ENCODE data around the gene MAGEB2. TPM values are rescaled to one million over a fixed set of nuclear protein-coding genes. Genes with fewer than 3 reads are reported as not detected.

Gene MAGEB2, protein sequence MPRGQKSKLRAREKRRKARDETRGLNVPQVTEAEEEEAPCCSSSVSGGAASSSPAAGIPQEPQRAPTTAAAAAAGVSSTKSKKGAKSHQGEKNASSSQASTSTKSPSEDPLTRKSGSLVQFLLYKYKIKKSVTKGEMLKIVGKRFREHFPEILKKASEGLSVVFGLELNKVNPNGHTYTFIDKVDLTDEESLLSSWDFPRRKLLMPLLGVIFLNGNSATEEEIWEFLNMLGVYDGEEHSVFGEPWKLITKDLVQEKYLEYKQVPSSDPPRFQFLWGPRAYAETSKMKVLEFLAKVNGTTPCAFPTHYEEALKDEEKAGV
- not detected in 2 replicates for total RNA-seq (2013; cell fraction: nucleolus; rRNA removed)
- not detected in 2 replicates for total RNA-seq (2014; rRNA removed)
- not detected in 2 replicates for total RNA-seq (2014; rRNA removed; fragmentation: Illumina TruSeq; extraction: Trizol)
- total RNA-seq (2021), result not detected in 2 replicates
- polyA plus RNA-seq (2011; ENCODE audit: low read depth), result not detected
- not detected in 2 replicates for polyA plus RNA-seq (2011; rRNA removed)
- not detected in 2 replicates for polyA plus RNA-seq (2011; cell fraction: cytosol; rRNA removed)
- polyA plus RNA-seq (2011; cell fraction: nucleus; rRNA removed), result not detected in 2 replicates
- not detected in 2 replicates for polyA plus RNA-seq (2012)
- polyA plus RNA-seq (2014; fragmentation: Illumina TruSeq; extraction: Trizol), result not detected in 2 replicates
- not detected for polyA plus RNA-seq (2014; fragmentation: Nextera tagmentation; extraction: Ambion mirVana)
- not detected in 2 replicates for polyA plus RNA-seq (2014; rRNA removed)
- not detected for polyA plus RNA-seq (2016; fragmentation: Nextera tagmentation; extraction: Ambion mirVana)
- polyA minus RNA-seq (2011; rRNA and poly(A)+ RNA removed), result not detected in 2 replicates
- polyA minus RNA-seq (2011; cell fraction: cytosol; rRNA and poly(A)+ RNA removed), result not detected in 2 replicates
- not detected in 2 replicates for polyA minus RNA-seq (2011; cell fraction: nucleus; rRNA and poly(A)+ RNA removed)
- Bru-seq, nascent RNA, result not detected
- BruChase-seq, experiment 1, labeled RNA remaining after a 6-hour chase, result not detected
- BruChase-seq, experiment 2, labeled RNA remaining after a 2-hour chase, result not detected
- long read RNA-seq, experiment 1, result 0 reads
- long read RNA-seq, experiment 2, result 0 reads

DNA sequence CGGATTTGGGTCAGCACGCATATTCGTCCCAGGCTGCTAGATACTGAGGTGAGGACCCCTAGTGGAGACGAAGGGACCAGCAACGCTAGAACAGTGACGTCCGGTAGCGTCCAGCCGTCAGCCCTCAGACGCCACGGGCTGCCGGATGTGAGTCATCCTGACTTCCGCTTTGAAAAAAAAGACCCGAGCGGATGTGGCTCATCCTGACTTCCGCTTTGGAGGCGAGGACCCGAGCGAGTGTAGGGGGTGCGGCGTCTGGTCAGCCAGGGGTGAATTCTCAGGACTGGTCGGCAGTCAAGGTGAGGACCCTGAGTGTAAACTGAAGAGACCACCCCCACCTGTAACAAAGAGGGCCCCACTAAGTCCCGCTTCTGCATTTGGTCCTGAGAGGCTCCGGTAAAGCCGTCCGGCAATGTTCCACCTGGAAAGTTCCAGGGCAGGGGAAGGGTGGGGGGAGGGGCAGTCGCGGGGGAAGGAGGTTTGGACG is at the start of gene MAGEB2:
TSS of gene MAGEB2 (plus strand) at position 207 of the 487 bp plus-strand sequence. CDS start 3,018 bp downstream, outside the sequence.
- no peak for FAIRE-seq
- ChIA-PET SMC1A (ENCODE audit: uncharacterized antibody, unreplicated experiment) (no interaction called here), CTCF (no interaction called here), RAD21 (ENCODE audit: unreplicated experiment) (no interaction called here), POLR2A (no interaction called here)
- ATAC-seq, result no peak
- intact Hi-C loops (cut with micrococcal nuclease; ENCODE audit: unreplicated experiment), result no loop called here
- Histone ChIP-seq H3K4me2 (ENCODE audit: control insufficient read depth, insufficient read depth) (no peak within 1 kb of the TSS), H3K9me3 (replicated peaks; ENCODE audit: control insufficient read depth, insufficient read depth, low read length) (no peaks in the 10 kb centered on the region), H3K27ac (ENCODE audit: control insufficient read depth, insufficient read depth) (no peak within 1 kb of the TSS), H3K36me3 (ENCODE audit: control insufficient read depth in 2 of 2, insufficient read depth in 2 of 2, low read length in 1 of 2) (no peaks in the 10 kb centered on the region), H3K9ac (ENCODE audit: control insufficient read depth, insufficient read depth, low read length) (no peak within 1 kb of the TSS), H3K27me3 (replicated peaks in 1 of 2; ENCODE audit: control insufficient read depth in 2 of 2, insufficient read depth in 2 of 2, low read length in 1 of 2) (no peaks in the 10 kb centered on the region), H3K4me3 (no peak within 1 kb of the TSS), H2AFZ (ENCODE audit: control insufficient read depth, low read depth, low read length) (no peak within 1 kb of the TSS), H3K79me2 (ENCODE audit: control insufficient read depth, insufficient read depth, low read length) (no peaks in the 10 kb centered on the region), H4K20me1 (ENCODE audit: control insufficient read depth, insufficient read depth) (no peaks in the 10 kb centered on the region), H3K4me1 (ENCODE audit: control insufficient read depth, insufficient read depth, low read length) (no peaks in the 10 kb centered on the region)
- no peak for TF ChIP-seq E4F1 (IDR thresholded peaks at IDR 0.05; ENCODE audit: borderline replicate concordance, partially characterized antibody)
- 0 out of 6 replicates have a peak, but pooled peaks of 1 of the 3 experiments have one; percentile 8 for TF ChIP-seq CTCF (IDR thresholded peaks at IDR 0.05 in 2 of 3, conservative IDR thresholded peaks at IDR 0.05 in 1 of 3; ENCODE audit: control insufficient read depth in 2 of 3, extremely low read depth in 1 of 3, insufficient read depth in 1 of 3, low read depth in 3 of 3, low read length in 3 of 3)
- BruUV-seq (replicated peaks), result no TSS peak
- 83% methylated on average over 19 of the region's 29 CpGs for WGBS (ENCODE audit: insufficient coverage, insufficient replicate concordance, low lambda C conversion rate, missing lambda C conversion rate)
- no peak for DNase-seq (ENCODE audit: low read depth, low spot score)
- in situ Hi-C loops (cut with MboI), result no loop called here

Data from GM12878 (cell line).